Muscle layer of duodenum (tissue), 2 donors: ENCODE measurements around the gene TMEM131.

ENCODE experiments used
- H3K27ac ChIP-seq: one replicate; pipeline ENCODE4 v1.7.0; 2013; ENCODE audit warnings: mild to moderate bottlenecking, low read length
- H3K27me3 ChIP-seq: one replicate; pipeline ENCODE4 v1.7.0; 2013; ENCODE audit warnings: low read depth, mild to moderate bottlenecking, control low read depth, low read length
- H3K36me3 ChIP-seq, 2 donors: one replicate each; pipeline ENCODE4 v1.7.0; 2013; ENCODE audit warnings: low read length in 2 of 2, control low read depth in 1 of 2, mild to moderate bottlenecking in 1 of 2; ENCODE audit not compliant: insufficient read depth in 2 of 2, control insufficient read depth in 1 of 2
- H3K4me1 ChIP-seq, 2 donors: one replicate each; pipeline ENCODE4 v1.7.0; 2013; ENCODE audit warnings: low read length in 2 of 2, mild to moderate bottlenecking in 2 of 2, control low read depth in 1 of 2, moderate library complexity in 1 of 2; ENCODE audit not compliant: insufficient read depth in 2 of 2, control insufficient read depth in 1 of 2
- H3K4me3 ChIP-seq, 2 donors: one replicate each; pipeline ENCODE4 v1.7.0; 2013; ENCODE audit warnings: low read length in 2 of 2, low read depth in 1 of 2, mild to moderate bottlenecking in 1 of 2
- H3K9me3 ChIP-seq, 2 donors: one replicate each; pipeline ENCODE4 v1.7.0; 2013; ENCODE audit warnings: low read length in 2 of 2, control low read depth in 1 of 2, mild to moderate bottlenecking in 1 of 2; ENCODE audit not compliant: control insufficient read depth in 1 of 2
- donor health status: healthy.

Gene TMEM131

GRCh38 chr2:97792416-97792815 is 203.3 kb downstream of the TMEM131 start:
- Histone ChIP-seq H3K9me3 (no peaks in the 10 kb centered on the region), H3K27me3 (no peaks in the 10 kb centered on the region), H3K27ac (no peak overlapping the region), H3K4me3 (no peak overlapping the region), H3K4me1 (peaks cover 0 to 5% of the 10 kb centered on the region in 2 donors), H3K36me3 (peaks cover 32 to 48% of the 10 kb centered on the region in 2 donors)

- Histone ChIP-seq H3K27me3 (no peaks in the 10 kb centered on the region), H3K36me3 (peaks cover 24 to 60% of the 10 kb centered on the region in 2 donors), H3K27ac (no peak overlapping the region), H3K9me3 (no peaks in the 10 kb centered on the region), H3K4me1 (no peaks in the 10 kb centered on the region), H3K4me3 (no peak overlapping the region)
Observed at GRCh38 chr2:97788986-97789644, 206.6 kb downstream of the TMEM131 start.

GRCh38 chr2:97785818-97786217 is 209.9 kb downstream of the TMEM131 start:
- Histone ChIP-seq H3K27me3 (no peaks in the 10 kb centered on the region), H3K4me3 (no peak overlapping the region), H3K4me1 (no peaks in the 10 kb centered on the region), H3K27ac (no peak overlapping the region), H3K9me3 (no peaks in the 10 kb centered on the region), H3K36me3 (peaks cover 6 to 41% of the 10 kb centered on the region in 2 donors)

- Histone ChIP-seq H3K36me3 (peaks cover 4 to 45% of the 10 kb centered on the region in 2 donors), H3K4me3 (no peak overlapping the region), H3K27ac (no peak overlapping the region), H3K9me3 (no peaks in the 10 kb centered on the region), H3K27me3 (no peaks in the 10 kb centered on the region), H3K4me1 (no peaks in the 10 kb centered on the region)
Observed at GRCh38 chr2:97784953-97785352, 210.8 kb downstream of the TMEM131 start.

GRCh38 chr2:97781981-97782380 is 213.8 kb downstream of the TMEM131 start:
- Histone ChIP-seq H3K9me3 (no peaks in the 10 kb centered on the region), H3K36me3 (peaks cover 10 to 37% of the 10 kb centered on the region in 2 donors), H3K27me3 (no peaks in the 10 kb centered on the region), H3K4me1 (no peaks in the 10 kb centered on the region), H3K4me3 (no peak overlapping the region), H3K27ac (no peak overlapping the region)

GRCh38 chr2:97779141-97779540 is 216.6 kb downstream of the TMEM131 start:
- Histone ChIP-seq H3K4me3 (no peak overlapping the region), H3K27ac (no peak overlapping the region), H3K9me3 (no peaks in the 10 kb centered on the region), H3K36me3 (peaks cover 20 to 43% of the 10 kb centered on the region in 2 donors), H3K4me1 (no peaks in the 10 kb centered on the region), H3K27me3 (no peaks in the 10 kb centered on the region)

GRCh38 chr2:97775074-97775473 is 220.7 kb downstream of the TMEM131 start:
- Histone ChIP-seq H3K27me3 (no peaks in the 10 kb centered on the region), H3K27ac (no peak overlapping the region), H3K36me3 (peaks cover 32 to 62% of the 10 kb centered on the region in 2 donors), H3K4me1 (no peaks in the 10 kb centered on the region), H3K9me3 (no peaks in the 10 kb centered on the region), H3K4me3 (no peak overlapping the region)

- Histone ChIP-seq H3K27me3 (no peaks in the 10 kb centered on the region), H3K9me3 (no peaks in the 10 kb centered on the region), H3K4me1 (no peaks in the 10 kb centered on the region), H3K27ac (no peak overlapping the region), H3K36me3 (peaks cover 31 to 58% of the 10 kb centered on the region in 2 donors), H3K4me3 (no peak overlapping the region)
Observed at GRCh38 chr2:97774425-97774824, 221.3 kb downstream of the TMEM131 start.

GRCh38 chr2:97770445-97770844 is 225.3 kb downstream of the TMEM131 start:
- no peaks in the 10 kb centered on the region for H3K9me3 ChIP-seq
- no peak overlapping the region for H3K4me3 ChIP-seq
- peaks cover 29 to 57% of the 10 kb centered on the region in 2 donors for H3K36me3 ChIP-seq
- no peak overlapping the region for H3K27ac ChIP-seq
- H3K4me1 ChIP-seq: no peaks in the 10 kb centered on the region
- H3K27me3 ChIP-seq: no peaks in the 10 kb centered on the region

- H3K27ac ChIP-seq: no peak overlapping the region
Observed at GRCh38 chr2:97769711-97770110, 226.0 kb downstream of the TMEM131 start.

GRCh38 chr2:97769308-97769707 is 226.4 kb downstream of the TMEM131 start:
- H3K36me3 ChIP-seq: peaks cover 32 to 57% of the 10 kb centered on the region in 2 donors

More at GRCh38 chr2:97769711-97770110, 226.0 kb downstream of the TMEM131 start:
- Histone ChIP-seq H3K9me3 (no peaks in the 10 kb centered on the region), H3K4me3 (no peak overlapping the region), H3K36me3 (peaks cover 29 to 57% of the 10 kb centered on the region in 2 donors), H3K27me3 (no peaks in the 10 kb centered on the region), H3K4me1 (no peaks in the 10 kb centered on the region)

GRCh38 chr2:97766567-97766966 is 229.2 kb downstream of the TMEM131 start:
- no peaks in the 10 kb centered on the region for H3K4me1 ChIP-seq
- no peak overlapping the region for H3K4me3 ChIP-seq
- no peaks in the 10 kb centered on the region for H3K9me3 ChIP-seq
- H3K27ac ChIP-seq: no peak overlapping the region
- peaks cover 46 to 59% of the 10 kb centered on the region in 2 donors for H3K36me3 ChIP-seq
- no peaks in the 10 kb centered on the region for H3K27me3 ChIP-seq

More at GRCh38 chr2:97769308-97769707, 226.4 kb downstream of the TMEM131 start:
- no peaks in the 10 kb centered on the region for H3K4me1 ChIP-seq
- no peak overlapping the region for H3K4me3 ChIP-seq
- no peaks in the 10 kb centered on the region for H3K27me3 ChIP-seq
- no peak overlapping the region for H3K27ac ChIP-seq
- H3K9me3 ChIP-seq: no peaks in the 10 kb centered on the region
